GM19372 (cell line): Measurements from ENCODE around the gene SPSB3.

Source experiments
- ATAC-seq: cut with Tn5 transposase; IDR thresholded peaks from one replicate; pipeline ENCODE4 v1.9.1; 2021; ENCODE audit warnings: mild to moderate bottlenecking, low read depth, moderate library complexity; ENCODE audit not compliant: unreplicated experiment

The SPSB3 gene

GRCh38 chr16:1790261-1790610 lies 7.9 kb upstream of the SPSB3 start:
- ATAC-seq = no peak

- ATAC-seq = no peak
These were observed 7.3 kb upstream of the SPSB3 start for GRCh38 chr16:1789643-1790045.

GRCh38 chr16:1788708-1789100 lies 6.3 kb upstream of the SPSB3 start:
- no peak for ATAC-seq

GRCh38 chr16:1788095-1788707 lies 5.8 kb upstream of the SPSB3 start:
- ATAC-seq = no peak

GRCh38 chr16:1787322-1788094 lies 5.1 kb upstream of the SPSB3 start:
- no peak for ATAC-seq

GRCh38 chr16:1787056-1787321 lies 4.6 kb upstream of the SPSB3 start:
- ATAC-seq = no peak

- no peak for ATAC-seq
These were observed 4.1 kb upstream of the SPSB3 start for GRCh38 chr16:1786242-1787055.

GRCh38 chr16:1785846-1786170 lies 3.4 kb upstream of the SPSB3 start:
- no peak for ATAC-seq

- ATAC-seq = no peak
These were observed 2.8 kb upstream of the SPSB3 start for GRCh38 chr16:1784977-1785845.

GRCh38 chr16:1781758-1782407 lies 488 bp downstream of the SPSB3 start:
- ATAC-seq = peak; percentile 4

- ATAC-seq = no peak
These were observed 1.1 kb downstream of the SPSB3 start for GRCh38 chr16:1781254-1781653.

- ATAC-seq = no peak
These were observed 1.7 kb downstream of the SPSB3 start for GRCh38 chr16:1780677-1781072.

- no peak for ATAC-seq
These were observed 2.4 kb downstream of the SPSB3 start for GRCh38 chr16:1779741-1780676.

- no peak for ATAC-seq
These were observed 3.1 kb downstream of the SPSB3 start for GRCh38 chr16:1779234-1779701.

- ATAC-seq = no peak
These were observed 3.9 kb downstream of the SPSB3 start for GRCh38 chr16:1778200-1779179.

- no peak for ATAC-seq
These were observed 4.8 kb downstream of the SPSB3 start for GRCh38 chr16:1777375-1778199.

GRCh38 chr16:1776991-1777374 lies 5.4 kb downstream of the SPSB3 start:
- no peak for ATAC-seq

- no peak for ATAC-seq
These were observed 5.8 kb downstream of the SPSB3 start for GRCh38 chr16:1776672-1776955.
